Camera-type eye (tissue), 1 donor: ENCODE results near the gene ZNF22. TPM values are rescaled to one million over a fixed set of nuclear protein-coding genes. Genes with fewer than 3 reads are reported as not detected.

Experiments
- total RNA-seq: library from RNA; depleted of rRNA; stranded (reverse); fragments of >200 nt; gene quantifications from one replicate; pipeline ENCODE4 v1.2.3, GENCODE V29; 2014

Gene ZNF22
- total RNA-seq, result 56.4 TPM

DNA sequence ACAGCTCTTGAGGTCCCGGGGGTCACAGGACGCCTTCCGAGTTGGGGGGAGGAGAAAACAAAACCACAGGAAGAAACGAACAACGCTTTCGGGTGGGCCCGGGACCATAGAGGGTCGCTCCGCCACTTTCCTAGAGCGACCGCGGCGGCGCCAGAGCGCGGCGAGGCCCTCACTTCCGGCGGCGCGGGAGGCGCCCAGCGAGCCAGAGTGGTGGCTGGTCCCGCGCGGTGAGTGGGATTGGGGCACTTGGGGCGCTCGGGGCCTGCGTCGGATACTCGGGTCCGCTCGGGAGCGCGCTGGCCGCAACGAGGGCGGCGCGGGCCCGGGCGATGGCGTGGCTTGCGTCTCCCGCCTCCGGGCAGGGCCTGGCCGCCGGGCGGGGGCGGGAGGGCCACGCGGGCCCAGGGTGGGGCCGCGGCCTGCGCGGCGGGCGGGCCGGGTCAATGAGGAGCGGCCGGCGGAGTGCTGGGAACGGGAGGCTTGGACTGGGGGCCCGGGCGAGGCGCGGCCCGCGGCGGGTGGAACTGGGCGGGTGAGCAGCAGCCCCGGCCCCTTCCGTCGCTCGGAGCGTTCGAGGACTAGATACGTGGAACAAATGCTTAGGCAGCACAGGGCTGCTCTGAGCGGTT, at the start of gene ZNF22:
Gene ZNF22 (plus strand): TSS at position 172 of the 629 bp plus-strand sequence. CDS start 2,446 bp downstream, outside the sequence.

DNA sequence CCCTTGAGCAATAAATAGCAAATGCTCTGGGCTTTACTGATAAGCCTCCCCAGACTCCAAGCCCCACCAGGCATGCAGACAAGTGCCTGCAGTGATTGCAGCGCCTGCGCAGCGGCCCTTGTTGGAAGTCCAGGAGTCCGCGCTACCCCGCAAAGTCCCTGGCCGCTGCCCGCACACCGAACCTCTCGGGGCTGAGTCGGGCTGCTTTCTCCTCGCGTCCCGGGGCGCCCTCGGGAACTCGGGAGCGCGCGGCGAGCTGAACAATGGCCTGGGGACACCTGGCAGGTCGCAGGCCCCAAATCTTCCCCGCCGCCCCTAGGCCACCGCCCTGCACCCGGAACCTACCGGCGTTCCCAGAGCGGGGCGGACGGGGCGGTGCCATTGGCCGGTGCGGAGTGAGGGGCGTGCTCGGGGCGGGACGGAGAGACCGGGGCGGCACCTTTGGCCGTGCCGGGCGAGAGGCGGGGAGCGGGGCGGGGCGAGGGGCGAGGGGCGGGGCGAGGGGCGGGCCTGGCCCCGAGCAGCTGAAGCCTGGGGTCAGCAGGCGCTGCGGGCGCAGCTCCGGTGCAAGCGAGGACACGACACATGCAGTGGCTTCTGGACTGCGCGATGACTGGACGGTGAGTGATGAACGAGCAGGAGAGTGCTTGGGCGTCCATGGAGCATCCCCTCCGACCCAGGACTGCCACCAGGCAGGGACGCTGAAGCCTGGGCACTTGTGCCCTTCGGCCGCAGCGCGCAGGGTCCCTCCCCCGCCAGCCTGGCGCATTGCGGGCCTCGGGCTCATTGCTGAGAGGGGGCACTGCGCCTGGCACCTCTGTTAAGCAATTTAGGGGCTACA, 41.3 kb upstream of the ZNF22 start, which contains the start of gene RASSF4:
Gene RASSF4 (plus strand): TSS at position 556 of the 841 bp plus-strand sequence. CDS start 10,401 bp downstream, outside the sequence.

GRCh38 chr10:44978570-44979280, 22.0 kb upstream of the ZNF22 start, which contains the start of gene DEPP1:
TSS of gene DEPP1 (minus strand) at chr10:44978809. CDS start at chr10:44978030, 779 bp downstream.

Other genes starting within 250 kb of the ZNF22 start
- gene TMEM72, start 89.6 kb upstream of the ZNF22 start, total RNA-seq, result 3.5 TPM
- 48.5 TPM for gene RASSF4, start 41.1 kb upstream of the ZNF22 start, total RNA-seq
- 40.9 TPM for gene DEPP1, start 22.1 kb upstream of the ZNF22 start, total RNA-seq